Panc1 (cell line): ENCODE data around the gene FBXW7.

ENCODE experiments used
- POLR2AphosphoS5 ChIP-seq: IDR thresholded peaks from 2 replicates; pipeline ENCODE4 v1.6.1; 2012; ENCODE audit warnings: mild to moderate bottlenecking, low read depth, low read length, moderate library complexity
- REST ChIP-seq, 2 experiments: IDR thresholded peaks; 2 replicates each; pipeline ENCODE4 v1.6.1; 2011 to 2012; ENCODE audit warnings: low read depth in 2 of 2, control low read depth in 1 of 2, low read length in 1 of 2, mild to moderate bottlenecking in 1 of 2, moderate library complexity in 1 of 2; ENCODE audit not compliant: insufficient read depth in 1 of 2
- SIN3A ChIP-seq: IDR thresholded peaks from 2 replicates; pipeline ENCODE4 v1.6.1; 2012; ENCODE audit warnings: low read depth, mild to moderate bottlenecking, low read length, moderate library complexity, borderline replicate concordance; ENCODE audit not compliant: insufficient read depth
- TCF7L2 ChIP-seq: IDR thresholded peaks from 2 replicates; pipeline ENCODE4 v1.6.1; 2011; ENCODE audit warnings: mild to moderate bottlenecking, low read depth, low read length, inconsistent platforms
- TF ChIP-seq, protein P1 (sequence below): fragments of 450-650 bp; IDR thresholded peaks from 2 replicates; pipeline ENCODE4 v1.5.1; 2017; ENCODE audit warnings: mild to moderate bottlenecking

DNA sequence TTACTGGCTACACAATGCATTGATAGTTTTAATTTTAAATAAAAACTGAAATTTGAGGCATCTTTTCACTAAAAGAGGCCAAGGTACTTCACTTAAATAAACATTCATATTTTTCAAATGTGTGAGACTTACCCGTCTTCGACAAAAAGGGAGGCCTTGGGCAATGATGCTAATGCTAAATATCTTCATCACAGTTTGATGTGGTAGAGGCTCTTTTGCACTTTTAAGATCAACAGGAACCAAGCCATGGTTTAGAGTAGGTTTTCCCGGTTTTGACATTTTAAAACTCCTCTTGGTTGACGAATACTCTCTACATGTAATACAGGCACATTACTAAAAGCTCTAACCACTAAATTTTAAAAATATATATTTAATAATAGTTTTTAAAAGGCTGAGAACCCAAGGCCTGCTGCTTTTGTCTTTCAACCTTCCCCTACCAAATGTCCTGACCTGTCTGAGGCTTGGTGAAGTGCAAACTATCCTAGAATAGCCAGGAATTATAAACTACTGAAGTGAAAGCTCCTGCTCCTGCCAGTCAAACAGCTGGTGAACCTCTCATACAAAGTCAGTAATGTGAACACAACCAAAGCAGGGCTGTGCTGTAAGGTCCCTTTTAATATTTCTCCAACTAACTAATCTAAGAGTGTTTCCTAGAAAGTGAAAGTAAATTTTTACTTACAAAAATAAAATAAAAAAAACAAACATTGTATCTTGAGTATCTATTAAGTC lies 153.7 kb downstream of the FBXW7 start:
- no peak for TF ChIP-seq REST (IDR thresholded peaks at IDR 0.05; ENCODE audit: insufficient read depth in 1 of 2, low read depth in 2 of 2, low read length in 1 of 2)
- no peak for TF ChIP-seq POLR2AphosphoS5
- TF ChIP-seq, protein P1, sequence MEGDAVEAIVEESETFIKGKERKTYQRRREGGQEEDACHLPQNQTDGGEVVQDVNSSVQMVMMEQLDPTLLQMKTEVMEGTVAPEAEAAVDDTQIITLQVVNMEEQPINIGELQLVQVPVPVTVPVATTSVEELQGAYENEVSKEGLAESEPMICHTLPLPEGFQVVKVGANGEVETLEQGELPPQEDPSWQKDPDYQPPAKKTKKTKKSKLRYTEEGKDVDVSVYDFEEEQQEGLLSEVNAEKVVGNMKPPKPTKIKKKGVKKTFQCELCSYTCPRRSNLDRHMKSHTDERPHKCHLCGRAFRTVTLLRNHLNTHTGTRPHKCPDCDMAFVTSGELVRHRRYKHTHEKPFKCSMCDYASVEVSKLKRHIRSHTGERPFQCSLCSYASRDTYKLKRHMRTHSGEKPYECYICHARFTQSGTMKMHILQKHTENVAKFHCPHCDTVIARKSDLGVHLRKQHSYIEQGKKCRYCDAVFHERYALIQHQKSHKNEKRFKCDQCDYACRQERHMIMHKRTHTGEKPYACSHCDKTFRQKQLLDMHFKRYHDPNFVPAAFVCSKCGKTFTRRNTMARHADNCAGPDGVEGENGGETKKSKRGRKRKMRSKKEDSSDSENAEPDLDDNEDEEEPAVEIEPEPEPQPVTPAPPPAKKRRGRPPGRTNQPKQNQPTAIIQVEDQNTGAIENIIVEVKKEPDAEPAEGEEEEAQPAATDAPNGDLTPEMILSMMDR: no peak
- no peak for TF ChIP-seq TCF7L2
- no peak for TF ChIP-seq SIN3A
